DOHH2 (cell line): Measurements from ENCODE around the gene SLC49A3.
"Not testable (repeated sequence)": the region's sequence is repeated elsewhere in the genome, so short reads cannot be mapped to it uniquely, and the experiment has no call there.

ENCODE experiments used
- H3F3A ChIP-seq: fragments of 200-600 bp; sonication (generic), shearing (Covaris generic); 2 replicates; pipeline ENCODE4 v1.6.0; 2016; ENCODE audit warnings: antibody characterized with exemption, mild to moderate bottlenecking; ENCODE audit not compliant: control insufficient read depth, insufficient read depth
- H3K27ac ChIP-seq: fragments of 200-600 bp; sonication (generic); 2 replicates; pipeline ENCODE4 v1.5.1; 2014; ENCODE audit warnings: low read depth, mild to moderate bottlenecking, low read length, moderate library complexity
- H3K27me3 ChIP-seq: fragments of 200-600 bp; sonication (generic); 2 replicates; pipeline ENCODE4 v1.6.1; 2014; ENCODE audit warnings: mild to moderate bottlenecking, low read length, mixed read lengths; ENCODE audit not compliant: control insufficient read depth
- H3K36me3 ChIP-seq: fragments of 200-600 bp; sonication (generic); 2 replicates; pipeline ENCODE4 v1.6.1; 2014; ENCODE audit warnings: mild to moderate bottlenecking, low read length, moderate library complexity, mixed read lengths; ENCODE audit not compliant: control insufficient read depth
- H3K4me1 ChIP-seq: fragments of 200-600 bp; sonication (generic); 2 replicates; pipeline ENCODE4 v1.6.1; 2014; ENCODE audit warnings: mild to moderate bottlenecking, low read length, mixed read lengths; ENCODE audit not compliant: control insufficient read depth
- H3K4me2 ChIP-seq: fragments of 200-600 bp; sonication (generic); 2 replicates; pipeline ENCODE4 v1.6.0; 2014; ENCODE audit warnings: mild to moderate bottlenecking, low read length, moderate library complexity
- H3K4me3 ChIP-seq: fragments of 200-600 bp; sonication (generic); 2 replicates; pipeline ENCODE4 v1.5.1; 2014; ENCODE audit warnings: mild to moderate bottlenecking, low read length, mixed read lengths
- H3K79me2 ChIP-seq: fragments of 200-600 bp; sonication (generic); 2 replicates; pipeline ENCODE4 v1.6.1; 2014; ENCODE audit warnings: mild to moderate bottlenecking, low read length, mixed read lengths; ENCODE audit not compliant: control insufficient read depth
- H3K9me2 ChIP-seq: fragments of 200-600 bp; sonication (generic); replicated peaks from 2 replicates; pipeline ENCODE4 v1.6.1; 2014; ENCODE audit warnings: mild to moderate bottlenecking, low read length, mixed read lengths; ENCODE audit not compliant: control insufficient read depth
- H3K9me3 ChIP-seq: fragments of 200-600 bp; sonication (generic); 2 replicates; pipeline ENCODE4 v1.6.1; 2014; ENCODE audit warnings: antibody characterized with exemption, low read length, mixed read lengths; ENCODE audit not compliant: control insufficient read depth, insufficient read depth
- H4K20me1 ChIP-seq: fragments of 200-600 bp; sonication (generic); 2 replicates; pipeline ENCODE4 v1.6.0; 2014; ENCODE audit warnings: low read depth, mild to moderate bottlenecking, antibody characterized with exemption, low read length, moderate library complexity; ENCODE audit not compliant: control insufficient read depth, insufficient read depth
- CTCF ChIP-seq: fragments of 200-600 bp; sonication (generic); IDR thresholded peaks from one replicate; pipeline ENCODE4 v1.5.1; 2014; ENCODE audit warnings: antibody characterized with exemption, mild to moderate bottlenecking, low read depth, low read length; ENCODE audit not compliant: poor library complexity, severe bottlenecking
- EZH2phosphoT487 ChIP-seq: fragments of 200-600 bp; sonication (generic); IDR thresholded peaks from 2 replicates; pipeline ENCODE4 v1.6.1; 2017; ENCODE audit warnings: borderline replicate concordance, mild to moderate bottlenecking, antibody characterized with exemption, low read length, moderate library complexity, mixed read lengths

The SLC49A3 gene

GRCh38 chr4:636628-637159 is 52.3 kb downstream of the SLC49A3 start:
- Histone ChIP-seq H3K4me2 (no peak overlapping the region), H3K36me3 (no peaks in the 10 kb centered on the region), H3K9me3 (peaks cover 20% of the 10 kb centered on the region; the same call in 1 of the 2 replicates), H3K27me3 (no peaks in the 10 kb centered on the region), H3K27ac (no peak overlapping the region), H3K4me3 (no peak overlapping the region), H4K20me1 (no peaks in the 10 kb centered on the region), H3K79me2 (no peaks in the 10 kb centered on the region), H3K9me2 (no peaks in the 10 kb centered on the region), H3K4me1 (no peaks in the 10 kb centered on the region), H3F3A (no peaks in the 10 kb centered on the region)
- no peak for TF ChIP-seq EZH2phosphoT487
- TF ChIP-seq CTCF = no peak

GRCh38 chr4:635851-636627 is 52.9 kb downstream of the SLC49A3 start:
- no peak overlapping the region for H3K4me3 ChIP-seq
- no peaks in the 10 kb centered on the region for H4K20me1 ChIP-seq
- no peaks in the 10 kb centered on the region for H3K36me3 ChIP-seq
- no peaks in the 10 kb centered on the region for H3K9me2 ChIP-seq
- no peaks in the 10 kb centered on the region for H3K79me2 ChIP-seq
- H3F3A ChIP-seq = no peaks in the 10 kb centered on the region
- H3K4me2 ChIP-seq = no peak overlapping the region
- TF ChIP-seq EZH2phosphoT487 (no peak), CTCF (no peak)
- no peaks in the 10 kb centered on the region for H3K27me3 ChIP-seq
- H3K9me3 ChIP-seq = peaks cover 22% of the 10 kb centered on the region; the same call in 1 of the 2 replicates
- no peak overlapping the region for H3K27ac ChIP-seq
- no peaks in the 10 kb centered on the region for H3K4me1 ChIP-seq

- H4K20me1 ChIP-seq, H3K79me2 ChIP-seq, H3K36me3 ChIP-seq, H3K9me2 ChIP-seq, H3K4me2 ChIP-seq, H3K27me3 ChIP-seq, H3K4me3 ChIP-seq, H3K4me1 ChIP-seq, H3K27ac ChIP-seq, H3F3A ChIP-seq: not testable (repeated sequence)
- peaks cover 22% of the 10 kb centered on the region; the same call in 1 of the 2 replicates for H3K9me3 ChIP-seq
These were observed 53.7 kb downstream of the SLC49A3 start for GRCh38 chr4:635066-635835.

DNA sequence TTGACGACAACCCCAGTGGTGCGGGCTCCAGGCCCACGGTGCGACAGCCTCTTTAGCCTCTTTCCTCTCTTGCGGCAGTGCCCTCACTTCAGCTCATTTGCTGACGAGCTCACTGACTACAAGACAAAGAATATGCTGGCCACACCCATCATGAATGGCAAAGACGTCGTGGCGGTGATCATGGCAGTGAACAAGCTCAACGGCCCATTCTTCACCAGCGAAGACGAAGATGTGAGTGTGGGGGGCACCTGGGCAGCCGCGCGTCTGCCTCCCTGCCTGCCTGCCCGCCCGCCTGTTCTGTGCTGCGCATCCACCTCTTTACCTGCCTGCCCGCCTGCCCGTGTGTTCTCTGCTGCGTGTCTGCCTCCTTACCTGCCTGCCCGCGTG is 54.4 kb downstream of the SLC49A3 start:
- Histone ChIP-seq H3F3A (no peaks in the 10 kb centered on the region), H3K4me3 (no peak overlapping the region), H3K27ac (no peak overlapping the region), H3K9me2 (no peaks in the 10 kb centered on the region), H3K36me3 (no peaks in the 10 kb centered on the region), H3K79me2 (no peaks in the 10 kb centered on the region), H4K20me1 (no peaks in the 10 kb centered on the region), H3K4me2 (no peak overlapping the region), H3K27me3 (no peaks in the 10 kb centered on the region), H3K4me1 (no peaks in the 10 kb centered on the region), H3K9me3 (peaks cover 22% of the 10 kb centered on the region; the same call in 1 of the 2 replicates)
- TF ChIP-seq EZH2phosphoT487 (no peak), CTCF (no peak)
